HCT116 (cell line): Measurements from ENCODE around the gene DRD4. TPM values are rescaled to one million over a fixed set of nuclear protein-coding genes. Genes with fewer than 3 reads are reported as not detected.

Experiments
- ATAC-seq: fragments of 200-7000 bp; cut with Tn5 transposase; 2 replicates; pipeline ENCODE4 v1.9.1; 2020; ENCODE audit warnings: mild to moderate bottlenecking, moderate library complexity
- BruUV-seq: library from RNA; stranded (reverse); fragments of 400-500 nt; replicated peaks from 2 replicates; lab custom pipeline; 2021; lab: Mats Ljungman, UMichigan
- CTCF ChIA-PET: fragments of 300-600 bp; sonication (Branson Sonifier 250); formaldehyde crosslinking; loops from one replicate; lab custom pipeline; 2021; ENCODE audit warnings: antibody characterized with exemption; lab: Charles Lee
- POLR2A ChIA-PET: fragments of 300-600, 350-600 bp; sonication (Branson Sonifier 250); formaldehyde crosslinking; loops from one replicate; lab custom pipeline; 2021; ENCODE audit warnings: antibody characterized with exemption; lab: Charles Lee
- RAD21 ChIA-PET, 2 experiments: fragments of 300-600 bp; sonication (Branson Sonifier 250); formaldehyde crosslinking; loops; one replicate each; lab custom pipeline; 2023; ENCODE audit warnings: low total read pairs in 2 of 2; ENCODE audit not compliant: uncharacterized antibody in 2 of 2, unreplicated experiment in 2 of 2, low non-redundant PET in 1 of 2; lab: Charles Lee
- DNase-seq: peaks from one replicate; pipeline ENCODE4 v3.0.0-alpha.2; 2010; ENCODE audit warnings: low read depth, low spot score
- H2AFZ ChIP-seq: fragments of 200-600 bp; shearing (Covaris generic), sonication (generic); 2 replicates; pipeline ENCODE4 v1.6.1; 2017; ENCODE audit warnings: low read depth, mixed run types, mixed read lengths, antibody characterized with exemption, low read length; ENCODE audit not compliant: poor library complexity, severe bottlenecking
- H3K27ac ChIP-seq: 2 replicates; pipeline ENCODE4 v1.5.1; 2012; ENCODE audit warnings: low read depth, low read length
- H3K27me3 ChIP-seq: fragments of 200-600 bp; sonication (generic); 2 replicates; pipeline ENCODE4 v1.6.1; 2016; ENCODE audit warnings: mixed run types, low read length, mixed read lengths; ENCODE audit not compliant: insufficient read depth
- H3K36me3 ChIP-seq, 2 experiments: fragments of 200-500 bp in 1 of 2; fragments of 200-600 bp in 1 of 2; sonication (Bioruptor generic) in 1 of 2; sonication (generic) in 1 of 2; 2 replicates each; pipeline versions ENCODE4 v1.5.1 to v1.6.1; 2014 to 2016; ENCODE audit warnings: low read length in 2 of 2, inconsistent platforms in 1 of 2, mixed read lengths in 1 of 2, mixed run types in 1 of 2; ENCODE audit not compliant: insufficient read depth in 2 of 2, control insufficient read depth in 1 of 2
- H3K4me1 ChIP-seq, 2 experiments: fragments of 200-600 bp in 1 of 2; sonication (generic) in 1 of 2; 2 replicates each; pipeline versions ENCODE4 v1.5.1 to v1.6.1; 2012 to 2017; ENCODE audit warnings: low read length in 2 of 2, inconsistent platforms in 1 of 2, mild to moderate bottlenecking in 1 of 2, mixed read lengths in 1 of 2, mixed run types in 1 of 2, moderate library complexity in 1 of 2; ENCODE audit not compliant: insufficient read depth in 2 of 2, control insufficient read depth in 1 of 2
- H3K4me2 ChIP-seq: fragments of 200-600 bp; sonication (generic); 2 replicates; pipeline ENCODE4 v1.6.1; 2017; ENCODE audit warnings: mixed run types, low read length, mixed read lengths
- H3K4me3 ChIP-seq, 2 experiments: fragments of 200-600 bp in 1 of 2; sonication (generic) in 1 of 2; replicated peaks in 1 of 2; 2 replicates each; pipeline ENCODE4 v1.5.1; 2011 to 2016; ENCODE audit warnings: low read length in 2 of 2, control low read depth in 1 of 2, low read depth in 1 of 2, mild to moderate bottlenecking in 1 of 2, mixed read lengths in 1 of 2, mixed run types in 1 of 2
- H3K79me2 ChIP-seq: fragments of 200-600 bp; sonication (generic); 2 replicates; pipeline ENCODE4 v1.6.1; 2017; ENCODE audit warnings: mild to moderate bottlenecking, mixed run types, low read length, moderate library complexity, mixed read lengths; ENCODE audit not compliant: insufficient read depth
- H3K9ac ChIP-seq: fragments of 200-600 bp; sonication (generic); 2 replicates; pipeline ENCODE4 v1.6.1; 2016; ENCODE audit warnings: low read length, mixed read lengths
- H3K9me2 ChIP-seq: fragments of 200-600 bp; sonication (generic), shearing (Covaris generic); 2 replicates; pipeline ENCODE4 v1.6.1; 2017; ENCODE audit warnings: mixed run types, mild to moderate bottlenecking, moderate library complexity; ENCODE audit not compliant: insufficient read depth
- H3K9me3 ChIP-seq, 2 experiments: fragments of 200-500 bp in 1 of 2; fragments of 200-600 bp in 1 of 2; sonication (Bioruptor generic) in 1 of 2; sonication (generic) in 1 of 2; 2 replicates each; pipeline ENCODE4 v1.6.1; 2014 to 2017; ENCODE audit warnings: low read length in 2 of 2, mixed read lengths in 2 of 2, inconsistent platforms in 1 of 2, low read depth in 1 of 2, mild to moderate bottlenecking in 1 of 2, mixed run types in 1 of 2, moderate library complexity in 1 of 2; ENCODE audit not compliant: control insufficient read depth in 1 of 2, insufficient read depth in 1 of 2
- H4K20me1 ChIP-seq: fragments of 200-600 bp; sonication (generic), shearing (Covaris generic); 2 replicates; pipeline ENCODE4 v1.6.1; 2017; ENCODE audit warnings: mixed run types, mild to moderate bottlenecking, moderate library complexity; ENCODE audit not compliant: insufficient read depth
- CBX3 ChIP-seq: IDR thresholded peaks from 2 replicates; pipeline ENCODE4 v1.6.1; 2012; ENCODE audit warnings: low read depth
- EGR1 ChIP-seq: IDR thresholded peaks from 2 replicates; pipeline ENCODE4 v1.6.1; 2012; ENCODE audit warnings: low read depth
- ELF1 ChIP-seq: IDR thresholded peaks from 2 replicates; pipeline ENCODE4 v1.6.1; 2012; ENCODE audit warnings: low read depth, borderline replicate concordance
- EZH2 ChIP-seq: fragments of 200-600 bp; sonication (generic); IDR thresholded peaks from 2 replicates; pipeline ENCODE4 v1.6.1; 2017; ENCODE audit warnings: antibody characterized with exemption, mixed run types
- FOSL1 ChIP-seq: IDR thresholded peaks from 2 replicates; pipeline ENCODE4 v1.6.1; 2012; ENCODE audit warnings: low read depth
- JUND ChIP-seq: IDR thresholded peaks from 2 replicates; pipeline ENCODE4 v1.6.1; 2012
- POLR2A ChIP-seq: IDR thresholded peaks from 2 replicates; pipeline ENCODE4 v1.7.0; 2011; ENCODE audit warnings: borderline replicate concordance; ENCODE audit not compliant: insufficient read depth, insufficient read length; ENCODE audit errors: extremely low read depth
- POLR2AphosphoS5 ChIP-seq: IDR thresholded peaks from 2 replicates; pipeline ENCODE4 v1.6.1; 2011; ENCODE audit warnings: mild to moderate bottlenecking, low read depth, low read length, moderate library complexity
- SP1 ChIP-seq: IDR thresholded peaks from 2 replicates; pipeline ENCODE4 v1.6.1; 2012; ENCODE audit warnings: low read depth
- SRF ChIP-seq: IDR thresholded peaks from 2 replicates; pipeline ENCODE4 v1.6.1; 2012; ENCODE audit warnings: low read depth
- TCF7L2 ChIP-seq: IDR thresholded peaks from 2 replicates; pipeline ENCODE4 v1.7.0; 2011; ENCODE audit warnings: borderline replicate concordance, inconsistent platforms; ENCODE audit not compliant: insufficient read depth, insufficient read length; ENCODE audit errors: extremely low read depth
- YY1 ChIP-seq: IDR thresholded peaks from 2 replicates; pipeline ENCODE4 v1.6.1; 2011; ENCODE audit warnings: low read length, low read depth, moderate library complexity, mild to moderate bottlenecking; ENCODE audit not compliant: insufficient replicate concordance; ENCODE audit errors: extremely low read depth
- ZNF274 ChIP-seq: fragments of 200-500 bp; sonication (Bioruptor generic); IDR thresholded peaks from 2 replicates; pipeline ENCODE4 v1.6.1; 2014; ENCODE audit warnings: mild to moderate bottlenecking, low read depth, low read length, inconsistent platforms
- intact Hi-C: fragments of 100-400 bp; cut with micrococcal nuclease; formaldehyde crosslinking; loops from 2 replicates; pipeline ENCODE4 v1.10.0; 2022
- total RNA-seq: library from RNA; stranded (reverse); gene quantifications from one replicate; pipeline ENCODE4 v1.2.1, GENCODE V29; 2021; ENCODE audit not compliant: unreplicated experiment
- TF ChIP-seq, protein P1 (sequence below): IDR thresholded peaks from 2 replicates; pipeline ENCODE4 v1.6.1; 2012; ENCODE audit warnings: low read depth
- TF ChIP-seq, protein P2 (sequence below): IDR thresholded peaks from 2 replicates; pipeline ENCODE4 v1.6.1; 2012
- TF ChIP-seq, protein P3 (sequence below): IDR thresholded peaks from 2 replicates; pipeline ENCODE4 v1.6.1; 2012
- TF ChIP-seq, protein P4 (sequence below): IDR thresholded peaks from 2 replicates; pipeline ENCODE4 v1.6.1; 2011; ENCODE audit warnings: mild to moderate bottlenecking, low read length, moderate library complexity; ENCODE audit not compliant: insufficient replicate concordance; ENCODE audit errors: extremely low read depth

Gene DRD4
- total RNA-seq, 1 experiment from 2014 or later, result 2.4 TPM

DNA sequence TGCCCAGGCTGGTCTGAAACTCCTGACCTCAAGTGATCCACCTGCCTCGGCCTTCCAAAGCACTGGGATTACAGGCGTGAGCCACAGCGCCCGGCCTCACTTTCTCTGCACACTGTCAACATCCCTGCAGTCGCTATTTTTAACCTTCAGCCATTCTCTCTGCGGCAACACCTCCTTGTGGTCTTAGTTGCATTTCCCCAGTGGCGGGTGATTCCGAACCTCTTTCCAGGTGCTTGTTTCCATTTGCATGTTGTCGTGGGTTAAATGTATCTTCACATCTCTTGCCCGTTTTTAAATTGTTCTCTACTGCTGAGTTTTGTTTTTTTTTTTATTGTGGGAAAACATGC lies 7.9 kb upstream of the DRD4 start:
- Histone ChIP-seq H3K27me3 (no peaks in the 10 kb centered on the region), H3K4me1 (peaks cover 0 to 17% of the 10 kb centered on the region in 2 experiments; a peak in 2 of 4 replicates), H3K79me2 (no peaks in the 10 kb centered on the region), H2AFZ (no peak overlapping the region), H3K27ac (no peak overlapping the region), H3K4me2 (no peak overlapping the region), H3K9me3 (no peaks in the 10 kb centered on the region), H3K9me2 (no peaks in the 10 kb centered on the region), H4K20me1 (no peaks in the 10 kb centered on the region), H3K4me3 (no peak overlapping the region), H3K9ac (no peak overlapping the region), H3K36me3 (no peaks in the 10 kb centered on the region)
- ChIA-PET POLR2A (interaction anchor here (0.7 kb wide), 1 partner anchor 64 kb away, joined by 3 read pairs; no protein-coding TSS in a partner anchor), CTCF (no interaction called here), RAD21 (no interaction called here)
- ATAC-seq (no peak), DNase-seq (no peak)
- TF ChIP-seq EZH2, result no peak
- TF ChIP-seq EGR1, result no peak
- TF ChIP-seq ZNF274, result no peak
- TF ChIP-seq JUND, result no peak
- no peak for TF ChIP-seq CBX3
- no peak for TF ChIP-seq FOSL1
- TF ChIP-seq POLR2A, result no peak
- TF ChIP-seq, protein P1, sequence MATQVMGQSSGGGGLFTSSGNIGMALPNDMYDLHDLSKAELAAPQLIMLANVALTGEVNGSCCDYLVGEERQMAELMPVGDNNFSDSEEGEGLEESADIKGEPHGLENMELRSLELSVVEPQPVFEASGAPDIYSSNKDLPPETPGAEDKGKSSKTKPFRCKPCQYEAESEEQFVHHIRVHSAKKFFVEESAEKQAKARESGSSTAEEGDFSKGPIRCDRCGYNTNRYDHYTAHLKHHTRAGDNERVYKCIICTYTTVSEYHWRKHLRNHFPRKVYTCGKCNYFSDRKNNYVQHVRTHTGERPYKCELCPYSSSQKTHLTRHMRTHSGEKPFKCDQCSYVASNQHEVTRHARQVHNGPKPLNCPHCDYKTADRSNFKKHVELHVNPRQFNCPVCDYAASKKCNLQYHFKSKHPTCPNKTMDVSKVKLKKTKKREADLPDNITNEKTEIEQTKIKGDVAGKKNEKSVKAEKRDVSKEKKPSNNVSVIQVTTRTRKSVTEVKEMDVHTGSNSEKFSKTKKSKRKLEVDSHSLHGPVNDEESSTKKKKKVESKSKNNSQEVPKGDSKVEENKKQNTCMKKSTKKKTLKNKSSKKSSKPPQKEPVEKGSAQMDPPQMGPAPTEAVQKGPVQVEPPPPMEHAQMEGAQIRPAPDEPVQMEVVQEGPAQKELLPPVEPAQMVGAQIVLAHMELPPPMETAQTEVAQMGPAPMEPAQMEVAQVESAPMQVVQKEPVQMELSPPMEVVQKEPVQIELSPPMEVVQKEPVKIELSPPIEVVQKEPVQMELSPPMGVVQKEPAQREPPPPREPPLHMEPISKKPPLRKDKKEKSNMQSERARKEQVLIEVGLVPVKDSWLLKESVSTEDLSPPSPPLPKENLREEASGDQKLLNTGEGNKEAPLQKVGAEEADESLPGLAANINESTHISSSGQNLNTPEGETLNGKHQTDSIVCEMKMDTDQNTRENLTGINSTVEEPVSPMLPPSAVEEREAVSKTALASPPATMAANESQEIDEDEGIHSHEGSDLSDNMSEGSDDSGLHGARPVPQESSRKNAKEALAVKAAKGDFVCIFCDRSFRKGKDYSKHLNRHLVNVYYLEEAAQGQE, result no peak
- no peak for TF ChIP-seq TCF7L2
- TF ChIP-seq, protein P2, sequence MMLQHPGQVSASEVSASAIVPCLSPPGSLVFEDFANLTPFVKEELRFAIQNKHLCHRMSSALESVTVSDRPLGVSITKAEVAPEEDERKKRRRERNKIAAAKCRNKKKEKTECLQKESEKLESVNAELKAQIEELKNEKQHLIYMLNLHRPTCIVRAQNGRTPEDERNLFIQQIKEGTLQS, result no peak
- no peak for TF ChIP-seq SRF
- no peak for TF ChIP-seq SP1
- TF ChIP-seq YY1, result no peak
- no peak for TF ChIP-seq ELF1
- TF ChIP-seq, protein P3, sequence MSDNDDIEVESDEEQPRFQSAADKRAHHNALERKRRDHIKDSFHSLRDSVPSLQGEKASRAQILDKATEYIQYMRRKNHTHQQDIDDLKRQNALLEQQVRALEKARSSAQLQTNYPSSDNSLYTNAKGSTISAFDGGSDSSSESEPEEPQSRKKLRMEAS, result no peak
- TF ChIP-seq POLR2AphosphoS5, result no peak
- TF ChIP-seq, protein P4, sequence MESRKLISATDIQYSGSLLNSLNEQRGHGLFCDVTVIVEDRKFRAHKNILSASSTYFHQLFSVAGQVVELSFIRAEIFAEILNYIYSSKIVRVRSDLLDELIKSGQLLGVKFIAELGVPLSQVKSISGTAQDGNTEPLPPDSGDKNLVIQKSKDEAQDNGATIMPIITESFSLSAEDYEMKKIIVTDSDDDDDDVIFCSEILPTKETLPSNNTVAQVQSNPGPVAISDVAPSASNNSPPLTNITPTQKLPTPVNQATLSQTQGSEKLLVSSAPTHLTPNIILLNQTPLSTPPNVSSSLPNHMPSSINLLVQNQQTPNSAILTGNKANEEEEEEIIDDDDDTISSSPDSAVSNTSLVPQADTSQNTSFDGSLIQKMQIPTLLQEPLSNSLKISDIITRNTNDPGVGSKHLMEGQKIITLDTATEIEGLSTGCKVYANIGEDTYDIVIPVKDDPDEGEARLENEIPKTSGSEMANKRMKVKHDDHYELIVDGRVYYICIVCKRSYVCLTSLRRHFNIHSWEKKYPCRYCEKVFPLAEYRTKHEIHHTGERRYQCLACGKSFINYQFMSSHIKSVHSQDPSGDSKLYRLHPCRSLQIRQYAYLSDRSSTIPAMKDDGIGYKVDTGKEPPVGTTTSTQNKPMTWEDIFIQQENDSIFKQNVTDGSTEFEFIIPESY, result no peak
- intact Hi-C loops, result no loop called here
- no TSS peak for BruUV-seq
